ENCODE data around the gene RASGRP1.
"Not testable (repeated sequence)": the region's sequence is repeated elsewhere in the genome, so short reads cannot be mapped to it uniquely, and the experiment has no call there.

Gene RASGRP1

GRCh38 chr15:38564557-38565286 is at the start of gene RASGRP1:
Gene RASGRP1 (minus strand): TSS chr15:38564814. CDS start chr15:38564628, 186 bp downstream.
- DNase-seq: peak; percentile 90

DNA sequence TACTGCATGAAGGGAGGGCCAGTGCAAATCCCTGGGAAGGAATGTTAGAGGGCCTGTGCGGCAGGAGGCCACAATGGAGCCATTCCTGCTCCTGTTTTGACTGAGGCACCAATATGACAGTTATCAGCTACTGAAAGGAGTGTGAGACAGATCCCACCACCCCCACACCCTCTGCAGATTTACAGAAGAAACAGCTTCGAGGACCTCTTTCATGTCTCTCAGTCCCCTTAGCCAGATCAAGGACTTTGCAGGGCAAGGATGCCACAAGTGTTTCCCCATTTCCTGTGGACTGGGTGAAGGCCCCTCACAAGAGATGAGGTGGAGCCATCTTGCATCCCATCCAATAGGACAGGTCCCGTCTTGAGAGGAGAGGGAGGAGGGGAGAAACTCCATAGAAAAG is 48.5 kb upstream of the RASGRP1 start:
- no peak for DNase-seq

DNA sequence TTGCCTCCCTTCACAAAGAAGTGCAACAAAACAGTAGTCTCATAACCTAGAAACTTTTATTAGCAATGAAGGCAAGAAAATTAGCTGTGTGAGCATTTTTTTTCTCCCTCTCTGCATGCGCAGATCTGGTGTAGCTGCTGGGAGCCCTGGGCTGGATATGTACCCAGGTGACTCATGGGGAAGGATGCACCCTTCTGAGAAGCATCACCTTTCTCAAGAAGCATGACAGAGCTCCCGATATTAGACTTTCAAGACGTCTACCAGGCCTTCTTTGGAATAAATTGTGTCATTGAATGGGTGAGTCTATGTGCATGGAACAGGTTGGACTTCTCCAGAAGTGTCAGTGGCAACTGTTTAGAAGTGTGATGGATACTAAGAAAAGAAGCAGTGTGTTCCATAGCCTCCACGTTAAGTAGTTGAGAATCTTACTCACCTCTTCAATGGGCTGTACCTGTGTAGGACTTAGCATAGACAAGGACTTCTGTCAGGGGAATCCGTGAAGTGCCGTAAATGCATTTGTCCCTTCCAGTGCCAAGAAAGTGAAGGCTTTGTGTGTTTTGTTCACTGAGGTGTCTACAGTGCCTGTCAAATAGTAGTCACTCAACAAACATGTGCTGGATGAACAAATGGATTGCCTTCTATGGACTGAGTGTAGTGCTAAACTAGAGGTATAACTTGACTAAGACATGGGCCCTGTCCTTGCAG is 47.7 kb upstream of the RASGRP1 start:
- DNase-seq: peak; percentile 75

DNA sequence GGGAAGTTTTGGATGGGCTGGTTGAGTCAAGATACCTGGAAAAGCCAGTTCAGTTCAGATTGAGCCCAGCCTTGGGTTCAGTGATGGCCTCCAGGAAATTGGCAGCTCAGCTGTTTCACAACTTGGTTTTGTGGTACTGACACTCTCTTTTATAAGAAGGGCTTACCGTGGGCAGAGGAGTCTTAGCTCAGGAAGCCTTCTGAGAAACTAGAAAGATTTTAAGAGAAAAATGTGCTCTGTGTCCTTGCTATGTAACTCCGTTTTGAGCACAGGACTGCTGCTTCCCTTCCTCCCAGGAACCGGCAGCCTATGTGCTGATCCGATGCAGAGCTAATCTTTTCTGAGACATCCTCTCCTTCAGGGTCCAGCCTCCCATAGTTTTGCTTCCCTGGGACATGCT is 46.6 kb upstream of the RASGRP1 start:
- DNase-seq: peak; percentile 82

DNA sequence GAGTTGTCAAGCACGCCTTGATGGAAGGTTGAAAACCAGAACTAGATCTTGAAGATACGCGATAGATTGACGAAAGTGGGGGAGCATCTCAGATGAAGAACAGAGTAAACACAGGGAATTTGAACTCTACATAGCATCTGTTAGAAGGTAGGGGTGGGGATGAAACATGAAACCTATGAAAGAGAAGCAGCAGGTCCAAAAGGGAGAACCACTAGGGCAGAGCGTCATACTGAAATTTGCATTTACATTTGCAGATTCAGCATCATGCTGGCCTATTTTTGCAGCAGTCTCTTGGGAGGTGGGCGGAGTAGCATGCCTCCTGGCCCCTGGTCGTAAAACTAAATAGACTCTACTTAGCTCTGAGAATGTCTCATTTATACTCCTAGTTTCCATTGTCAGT is 46.1 kb upstream of the RASGRP1 start:
- peak; percentile 67 for DNase-seq

DNA sequence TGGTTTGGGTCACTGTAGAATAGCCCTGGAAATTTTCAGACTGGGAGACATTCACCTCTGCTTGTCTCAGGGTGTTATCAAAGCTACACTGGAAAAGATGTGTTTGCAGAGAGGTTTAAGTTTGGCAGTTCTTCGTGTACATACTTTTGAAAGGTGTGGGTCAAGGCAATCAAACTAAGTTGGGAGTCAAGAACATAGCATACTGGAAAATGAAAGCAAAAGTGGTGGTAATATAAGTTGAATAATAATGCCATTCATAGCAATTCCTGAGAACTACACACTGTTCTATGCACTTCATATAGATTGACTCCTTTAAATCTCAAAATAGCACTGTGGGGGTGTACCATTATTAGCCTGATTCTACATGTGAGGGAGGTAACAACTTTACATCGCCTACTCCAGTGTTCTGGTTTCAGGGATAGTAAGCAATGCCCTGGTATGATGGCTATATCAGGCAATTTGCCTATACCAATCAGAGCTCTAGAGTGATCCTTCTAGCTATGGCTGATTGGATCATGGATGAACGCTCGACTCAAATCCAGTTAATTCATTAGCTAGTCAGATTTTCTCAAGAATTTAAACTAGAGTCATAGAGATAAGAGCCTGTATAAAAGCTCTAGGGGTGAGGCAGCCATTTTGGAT is 44.6 kb upstream of the RASGRP1 start:
- DNase-seq: no peak

- no peak for DNase-seq
Observed at GRCh38 chr15:38608682-38609081, 44.1 kb upstream of the RASGRP1 start.

DNA sequence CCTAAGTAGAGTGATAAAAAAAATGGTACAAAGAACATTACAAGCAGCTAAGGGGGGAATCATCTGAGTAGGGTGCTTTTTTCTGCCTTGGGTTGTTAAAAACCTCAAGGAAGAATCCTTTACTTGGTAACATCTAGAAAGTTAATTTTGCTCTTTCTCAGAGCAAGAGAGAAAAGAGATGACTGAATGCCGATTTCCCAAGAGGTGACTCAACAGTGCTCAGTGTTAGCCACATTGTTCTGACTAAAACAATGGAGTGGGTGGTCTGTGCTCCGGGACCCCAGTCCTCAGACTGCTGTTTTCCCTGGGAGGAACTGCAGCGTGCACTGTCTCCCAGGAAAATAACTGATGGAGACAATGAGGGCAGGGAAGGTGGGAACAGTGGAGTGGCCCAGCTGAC is 41.1 kb upstream of the RASGRP1 start:
- no peak for DNase-seq

DNA sequence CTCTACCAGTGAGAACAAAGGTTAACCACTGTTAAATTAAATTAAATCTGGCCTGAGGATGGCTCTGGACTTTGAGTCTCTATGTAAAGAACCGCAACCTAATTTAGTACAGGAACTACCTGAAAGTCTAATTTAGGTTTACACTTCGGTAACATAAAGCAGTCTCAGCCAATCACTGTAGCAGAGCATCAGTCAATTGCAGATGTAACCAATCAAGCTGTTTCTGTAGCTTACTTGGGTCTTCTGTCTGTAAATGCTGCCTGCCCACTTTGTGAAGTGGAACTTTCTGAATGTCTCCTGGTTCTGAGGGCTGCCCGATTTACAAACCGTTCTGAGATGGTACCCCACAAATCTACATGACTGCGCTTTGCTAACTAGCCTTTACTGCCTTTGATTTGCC is 39.1 kb upstream of the RASGRP1 start:
- no peak for DNase-seq

- DNase-seq: no peak
Observed at GRCh38 chr15:38602910-38603670, 38.5 kb upstream of the RASGRP1 start.

DNA sequence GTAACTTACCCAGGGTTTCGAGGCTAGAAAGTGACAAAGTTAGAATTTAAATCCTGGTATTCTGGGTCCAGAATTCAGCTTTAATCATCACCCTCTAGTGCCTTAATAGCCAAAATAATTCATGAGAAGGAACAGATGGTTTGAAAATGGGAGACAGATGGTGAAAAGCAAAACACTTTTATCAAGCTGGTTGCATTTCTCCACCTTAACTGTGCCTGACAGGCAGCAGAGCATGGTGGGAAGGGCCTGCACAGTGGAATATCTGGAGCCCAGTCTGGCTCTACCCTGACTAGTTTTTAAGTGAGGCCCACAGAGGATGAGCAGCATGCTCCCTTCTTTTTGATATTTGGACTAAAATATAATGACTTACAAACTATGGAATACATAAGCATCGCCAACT is 35.6 kb upstream of the RASGRP1 start:
- DNase-seq: no peak

- no peak for DNase-seq
Observed at GRCh38 chr15:38598749-38599148, 34.1 kb upstream of the RASGRP1 start.

- no peak for DNase-seq
Observed at GRCh38 chr15:38597219-38597800, 32.7 kb upstream of the RASGRP1 start.

GRCh38 chr15:38593524-38593923 is 28.9 kb upstream of the RASGRP1 start:
- no peak for DNase-seq

- DNase-seq: peak; percentile 40
Observed at GRCh38 chr15:38589502-38589901, 24.9 kb upstream of the RASGRP1 start.

- DNase-seq: no peak
Observed at GRCh38 chr15:38588672-38589071, 24.1 kb upstream of the RASGRP1 start.

- DNase-seq: no peak
Observed at GRCh38 chr15:38587214-38587613, 22.6 kb upstream of the RASGRP1 start.

DNA sequence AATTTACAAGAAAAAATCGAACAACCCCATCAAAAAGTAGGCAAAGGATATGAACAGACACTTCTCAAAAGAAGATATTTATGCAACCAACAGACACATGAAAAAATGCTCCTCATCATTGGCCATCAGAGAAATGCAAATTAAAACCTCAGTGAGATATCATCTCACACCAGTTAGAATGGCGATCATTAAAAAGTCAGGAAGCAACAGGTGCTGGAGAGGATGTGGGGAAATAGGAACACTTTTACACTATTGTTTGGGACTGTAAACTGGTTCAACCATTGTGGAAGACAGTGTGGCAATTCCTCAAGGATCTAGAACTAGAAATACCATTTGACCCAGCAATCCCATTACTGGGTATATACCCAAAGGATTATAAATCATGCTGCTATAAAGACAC is 21.4 kb upstream of the RASGRP1 start:
- not testable (repeated sequence) for DNase-seq

GRCh38 chr15:38578626-38579025 is 14.0 kb upstream of the RASGRP1 start:
- DNase-seq: no peak

GRCh38 chr15:38577424-38577987 is 12.9 kb upstream of the RASGRP1 start:
- no peak for DNase-seq

DNA sequence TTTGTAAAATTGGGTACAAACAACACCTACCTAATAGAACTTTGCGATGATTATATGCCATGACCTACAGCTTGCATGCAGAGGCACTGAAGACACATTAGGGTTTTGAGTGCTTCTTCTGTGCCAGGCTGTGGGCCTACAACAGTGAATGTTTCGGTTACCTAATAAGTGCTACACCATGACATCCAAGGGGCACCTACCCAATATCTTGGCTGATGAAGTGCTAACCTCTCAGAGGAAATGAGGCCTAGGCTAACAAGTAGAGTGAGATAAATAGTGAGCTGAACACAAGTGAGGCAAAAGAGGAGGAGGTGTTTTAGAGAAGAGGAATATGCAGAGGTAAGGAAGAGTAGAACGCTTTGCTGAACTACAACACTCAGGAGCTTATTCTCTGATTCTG is 12.2 kb upstream of the RASGRP1 start:
- DNase-seq: no peak

- no peak for DNase-seq
Observed at GRCh38 chr15:38576261-38576660, 11.6 kb upstream of the RASGRP1 start.

DNA sequence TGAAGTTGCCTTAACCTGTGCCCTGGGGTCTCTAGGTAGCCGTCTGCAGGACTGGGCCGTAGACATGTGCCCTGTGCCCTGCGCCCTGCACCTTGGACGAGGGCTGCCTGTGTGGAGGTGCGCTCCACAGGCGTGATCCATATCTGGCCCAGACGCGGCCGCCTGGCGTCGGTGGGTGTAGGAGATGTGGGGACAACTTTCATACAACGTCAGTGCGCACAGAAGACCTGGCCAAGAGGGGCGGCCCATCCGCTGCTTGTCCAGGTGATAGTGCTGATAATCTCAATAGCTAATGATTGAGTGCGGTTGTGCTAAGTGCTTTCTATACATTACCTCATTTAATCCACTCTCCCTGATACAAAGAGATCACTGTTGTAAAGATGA is 665 bp upstream of the RASGRP1 start:
- no peak for DNase-seq
